HG03442 (cell line): Measurements from ENCODE around the gene NPHP4.
A peak's percentile ranks its signal among the peaks of the same experiment; 100 is the strongest.

ENCODE experiments used
- ATAC-seq: cut with Tn5 transposase; IDR thresholded peaks from one replicate; pipeline ENCODE4 v1.9.1; 2021; ENCODE audit warnings: mild to moderate bottlenecking, moderate library complexity; ENCODE audit not compliant: unreplicated experiment

The NPHP4 gene

GRCh38 chr1:5992026-5992813 is at the start of gene NPHP4:
NPHP4 (minus strand) TSS chr1:5992425; CDS start chr1:5986289, 6,136 bp downstream.
- ATAC-seq = peak; percentile 87

- ATAC-seq = no peak
Measured at GRCh38 chr1:6041432-6042062, 49.3 kb upstream of the NPHP4 start.

- no peak for ATAC-seq
Measured at GRCh38 chr1:6040861-6041415, 48.7 kb upstream of the NPHP4 start.

GRCh38 chr1:6040444-6040843 is 48.2 kb upstream of the NPHP4 start:
- ATAC-seq = no peak

GRCh38 chr1:6039031-6039430 is 46.8 kb upstream of the NPHP4 start:
- no peak for ATAC-seq

GRCh38 chr1:6038603-6039002 is 46.4 kb upstream of the NPHP4 start:
- no peak for ATAC-seq

- ATAC-seq = peak; percentile 61
Measured at GRCh38 chr1:6037338-6037762, 45.1 kb upstream of the NPHP4 start.

GRCh38 chr1:6035719-6036118 is 43.5 kb upstream of the NPHP4 start:
- ATAC-seq = no peak

GRCh38 chr1:6035303-6035702 is 43.1 kb upstream of the NPHP4 start:
- ATAC-seq = no peak

GRCh38 chr1:6034750-6035096 is 42.5 kb upstream of the NPHP4 start:
- ATAC-seq = no peak

- no peak for ATAC-seq
Measured at GRCh38 chr1:6033986-6034749, 41.9 kb upstream of the NPHP4 start.

GRCh38 chr1:6033124-6033523 is 40.9 kb upstream of the NPHP4 start:
- no peak for ATAC-seq

GRCh38 chr1:6030547-6031261 is 38.5 kb upstream of the NPHP4 start:
- ATAC-seq = no peak

- ATAC-seq = no peak
Measured at GRCh38 chr1:6030132-6030531, 37.9 kb upstream of the NPHP4 start.

- ATAC-seq = no peak
Measured at GRCh38 chr1:6029351-6029750, 37.1 kb upstream of the NPHP4 start.

- ATAC-seq = no peak
Measured at GRCh38 chr1:6028042-6028850, 36.0 kb upstream of the NPHP4 start.

- no peak for ATAC-seq
Measured at GRCh38 chr1:6027591-6027990, 35.4 kb upstream of the NPHP4 start.

- ATAC-seq = peak; percentile 73
Measured at GRCh38 chr1:6026095-6026809, 34.0 kb upstream of the NPHP4 start.
